Stimulated activated CD8-positive, alpha-beta memory T cell treated with anti-CD3 and anti-CD28 coated beads, Interleukin-15, amount 100 ng/mL, for 1 hour (primary cell): ENCODE results near the gene C17orf50.

Source experiments
- DNase-seq: peaks from one replicate; pipeline ENCODE4 v3.0.0-alpha.2; 2020; ENCODE audit warnings: low read depth

Gene C17orf50

GRCh38 chr17:35760587-35760986 lies at the start of gene C17orf50:
C17orf50 (plus strand) TSS chr17:35760887; CDS start chr17:35760942, 55 bp downstream.
- no peak for DNase-seq

- DNase-seq = no peak
These were observed 49.7 kb upstream of the C17orf50 start for GRCh38 chr17:35710950-35711349.

- no peak for DNase-seq
These were observed 47.5 kb upstream of the C17orf50 start for GRCh38 chr17:35713069-35713728.

GRCh38 chr17:35714988-35715387 lies 45.7 kb upstream of the C17orf50 start:
- DNase-seq = no peak

GRCh38 chr17:35715416-35715815 lies 45.3 kb upstream of the C17orf50 start:
- DNase-seq = no peak

GRCh38 chr17:35716173-35716572 lies 44.5 kb upstream of the C17orf50 start:
- no peak for DNase-seq

- DNase-seq = no peak
These were observed 43.7 kb upstream of the C17orf50 start for GRCh38 chr17:35716897-35717465.

GRCh38 chr17:35717475-35717874 lies 43.2 kb upstream of the C17orf50 start:
- DNase-seq = no peak

GRCh38 chr17:35723735-35724134 lies 37.0 kb upstream of the C17orf50 start:
- no peak for DNase-seq

GRCh38 chr17:35725058-35725457 lies 35.6 kb upstream of the C17orf50 start:
- DNase-seq = no peak

GRCh38 chr17:35725802-35726126 lies 34.9 kb upstream of the C17orf50 start:
- no peak for DNase-seq

- DNase-seq = no peak
These were observed 34.3 kb upstream of the C17orf50 start for GRCh38 chr17:35726127-35726952.

- no peak for DNase-seq
These were observed 33.7 kb upstream of the C17orf50 start for GRCh38 chr17:35726953-35727460.

- DNase-seq = no peak
These were observed 33.1 kb upstream of the C17orf50 start for GRCh38 chr17:35727635-35728034.

GRCh38 chr17:35728551-35728950 lies 32.1 kb upstream of the C17orf50 start:
- no peak for DNase-seq

- no peak for DNase-seq
These were observed 31.3 kb upstream of the C17orf50 start for GRCh38 chr17:35729405-35729833.

GRCh38 chr17:35730400-35731005 lies 30.2 kb upstream of the C17orf50 start:
- no peak for DNase-seq

- no peak for DNase-seq
These were observed 29.3 kb upstream of the C17orf50 start, which contains the start of gene RASL10B for GRCh38 chr17:35731239-35731916. RASL10B (plus strand) TSS chr17:35731639; CDS start chr17:35735185, 3,546 bp downstream.

- no peak for DNase-seq
These were observed 28.5 kb upstream of the C17orf50 start for GRCh38 chr17:35731917-35732805.

- DNase-seq = no peak
These were observed 27.9 kb upstream of the C17orf50 start for GRCh38 chr17:35732806-35733136.

- no peak for DNase-seq
These were observed 27.3 kb upstream of the C17orf50 start for GRCh38 chr17:35733366-35733765.
